HepG2 (cell line): ENCODE results near the gene BSG. TPM values are rescaled to one million over a fixed set of nuclear protein-coding genes. Genes with fewer than 3 reads are reported as not detected.
A peak's percentile ranks its signal among the peaks of the same experiment; 100 is the strongest.

ENCODE experiments used
- ADNP ChIP-seq: sonication (generic); formaldehyde crosslinking; IDR thresholded peaks from 2 replicates; pipeline ENCODE4 v1.4.0; 2020; ENCODE audit warnings: missing genetic modification reagents
- ARID2 ChIP-seq: sonication (generic); formaldehyde crosslinking; IDR thresholded peaks from 2 replicates; pipeline ENCODE4 v1.8.1; 2022; ENCODE audit warnings: mild to moderate bottlenecking, missing genetic modification reagents, borderline replicate concordance
- CBFB ChIP-seq: sonication (generic); formaldehyde crosslinking; IDR thresholded peaks from 2 replicates; pipeline ENCODE4 v1.4.0; 2020; ENCODE audit warnings: missing genetic modification reagents
- FOXC1 ChIP-seq: sonication (generic); formaldehyde crosslinking; IDR thresholded peaks from 2 replicates; pipeline ENCODE4 v1.8.0; 2022; ENCODE audit warnings: mild to moderate bottlenecking, missing genetic modification reagents, borderline replicate concordance
- GATAD2A ChIP-seq: IDR thresholded peaks from 2 replicates; pipeline ENCODE4 v1.6.1; 2016
- HNRNPH1 ChIP-seq: fragments of 200-400 bp; formaldehyde crosslinking; optimal IDR thresholded peaks from 2 replicates; pipeline ENCODE3; 2017; ENCODE audit warnings: mild to moderate bottlenecking, low read depth, low read length
- KLF11 ChIP-seq: IDR thresholded peaks from 2 replicates; pipeline ENCODE4 v1.6.1; 2016; ENCODE audit warnings: missing compliant biosample characterization
- MXI1 ChIP-seq: IDR thresholded peaks from 3 replicates; pipeline ENCODE4 v1.6.1; 2012; ENCODE audit warnings: low read depth, low read length, inconsistent platforms, borderline replicate concordance
- NR3C1 ChIP-seq: sonication (generic); formaldehyde crosslinking; IDR thresholded peaks from 2 replicates; pipeline ENCODE4 v1.4.0; 2020; ENCODE audit warnings: missing genetic modification reagents
- PRMT3 ChIP-seq: sonication (generic); formaldehyde crosslinking; IDR thresholded peaks from 2 replicates; pipeline ENCODE4 v1.8.1; 2022; ENCODE audit warnings: low read depth, mild to moderate bottlenecking, moderate library complexity, missing genetic modification reagents, borderline replicate concordance
- SAP130 ChIP-seq: IDR thresholded peaks from 2 replicates; pipeline ENCODE4 v1.6.1; 2016; ENCODE audit warnings: low read depth
- TARDBP ChIP-seq: sonication (generic); formaldehyde crosslinking; IDR thresholded peaks from 2 replicates; pipeline ENCODE4 v1.8.0; 2022; ENCODE audit warnings: mild to moderate bottlenecking, missing genetic modification reagents
- WIZ ChIP-seq: sonication (generic); formaldehyde crosslinking; IDR thresholded peaks from 2 replicates; pipeline ENCODE4 v1.5.1; 2020; ENCODE audit warnings: mild to moderate bottlenecking, missing genetic modification reagents
- ZNF253 ChIP-seq: sonication (generic); formaldehyde crosslinking; IDR thresholded peaks from 2 replicates; pipeline ENCODE4 v1.8.0; 2022; ENCODE audit warnings: mild to moderate bottlenecking, missing genetic modification reagents, borderline replicate concordance
- ZNF343 ChIP-seq: sonication (generic); formaldehyde crosslinking; IDR thresholded peaks from 2 replicates; pipeline ENCODE4 v1.4.0; 2020; ENCODE audit warnings: mild to moderate bottlenecking, missing genetic modification reagents
- ZNF572 ChIP-seq: sonication (generic); formaldehyde crosslinking; IDR thresholded peaks from 2 replicates; pipeline ENCODE4 v1.5.1; 2020; ENCODE audit warnings: mild to moderate bottlenecking, missing genetic modification reagents
- ZNF83 ChIP-seq: sonication (generic); formaldehyde crosslinking; IDR thresholded peaks from 2 replicates; pipeline ENCODE4 v1.4.0; 2020; ENCODE audit warnings: missing genetic modification reagents, mild to moderate bottlenecking, borderline replicate concordance
- polyA plus RNA-seq, 8 experiments: library from polyadenylated mRNA; depleted of rRNA in 3 of 8; stranded (reverse) in 7 of 8; unstranded in 1 of 8; fragments of >200 nt; fragmentation: Illumina TruSeq in 4 of 8; extraction: Trizol in 4 of 8; gene quantifications; 2 replicates each; pipeline versions ENCODE4 v1.2.1 to v1.2.3, GENCODE V29; 2011 to 2016; ENCODE audit warnings: low read depth in 4 of 8, missing spikeins in 1 of 8, mixed read lengths in 1 of 8; ENCODE audit not compliant: insufficient read depth in 1 of 8
- total RNA-seq, 5 experiments: library from RNA; depleted of rRNA; stranded (reverse); fragments of >200 nt; fragmentation: Illumina TruSeq; extraction: Trizol; gene quantifications; 2 replicates each; pipeline ENCODE4 v1.2.3, GENCODE V29; 2016; ENCODE audit warnings: low read depth in 1 of 5
- TF ChIP-seq, protein P1 (sequence below): sonication (generic); formaldehyde crosslinking; IDR thresholded peaks from 2 replicates; pipeline ENCODE4 v1.5.0; 2020; ENCODE audit warnings: missing genetic modification reagents, mild to moderate bottlenecking, borderline replicate concordance
- TF ChIP-seq, protein P2 (sequence below): IDR thresholded peaks from 2 replicates; pipeline ENCODE4 v1.6.1; 2016; ENCODE audit warnings: missing compliant biosample characterization, missing genetic modification reagents, borderline replicate concordance
- TF ChIP-seq, protein P3 (sequence below): sonication (generic); formaldehyde crosslinking; IDR thresholded peaks from 2 replicates; pipeline ENCODE4 v1.4.0; 2020; ENCODE audit warnings: missing genetic modification reagents; ENCODE audit errors: not compliant biosample characterization
- TF ChIP-seq, protein P4 (sequence below): sonication (generic); IDR thresholded peaks from 2 replicates; pipeline ENCODE4 v1.6.1; 2016; ENCODE audit warnings: low read depth, borderline replicate concordance
- TF ChIP-seq, protein P5 (sequence below): sonication (generic); formaldehyde crosslinking; IDR thresholded peaks from 2 replicates; pipeline ENCODE4 v1.8.0; 2022; ENCODE audit warnings: mild to moderate bottlenecking, missing genetic modification reagents; ENCODE audit not compliant: insufficient replicate concordance

The BSG gene
- total and polyA plus RNA-seq, 2 of the 13 experiments (the other 11 are each of a cell fraction or from before 2014, with no cell fraction given), result 309 to 754 TPM

DNA sequence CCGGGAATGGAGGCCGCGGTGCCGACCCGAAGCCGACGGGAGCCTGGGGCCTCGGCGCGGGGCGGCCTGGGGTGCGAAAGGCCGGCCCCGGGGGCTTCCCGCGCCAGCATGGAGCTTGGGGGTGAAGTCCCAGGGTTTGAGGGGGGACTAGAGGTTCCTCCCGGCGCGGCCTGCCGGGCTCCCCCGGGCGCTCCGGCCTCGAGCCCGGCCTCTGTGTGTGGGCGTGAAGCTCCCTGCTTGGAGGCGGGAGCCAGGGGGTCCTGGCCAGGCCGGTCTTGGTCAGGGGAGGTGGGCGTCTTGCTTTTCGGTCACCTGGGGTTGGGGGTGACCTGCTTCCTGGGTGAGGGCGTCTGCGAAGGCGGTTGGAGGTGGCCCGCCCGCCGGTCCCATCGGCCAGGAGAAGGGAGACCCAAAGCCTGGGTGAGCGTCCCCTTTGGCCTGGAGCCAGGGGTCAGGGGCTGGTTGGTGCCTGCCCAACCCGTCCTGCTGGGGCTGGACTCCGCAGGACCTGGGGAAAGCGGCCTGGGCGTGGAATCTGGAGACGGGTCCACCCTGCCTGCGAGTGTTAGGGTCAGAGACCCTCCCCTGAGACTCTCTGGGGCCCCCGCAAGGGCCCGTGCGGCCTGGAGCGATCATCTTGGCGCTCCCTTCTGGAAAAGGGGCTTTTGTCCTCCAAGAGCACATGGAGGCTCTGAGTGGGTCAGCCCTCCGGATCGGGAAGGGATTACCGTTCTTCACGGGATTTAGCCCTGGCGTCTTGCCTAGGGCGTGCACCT lies 535 bp downstream of the BSG start (continued):
- TF ChIP-seq, protein P1, sequence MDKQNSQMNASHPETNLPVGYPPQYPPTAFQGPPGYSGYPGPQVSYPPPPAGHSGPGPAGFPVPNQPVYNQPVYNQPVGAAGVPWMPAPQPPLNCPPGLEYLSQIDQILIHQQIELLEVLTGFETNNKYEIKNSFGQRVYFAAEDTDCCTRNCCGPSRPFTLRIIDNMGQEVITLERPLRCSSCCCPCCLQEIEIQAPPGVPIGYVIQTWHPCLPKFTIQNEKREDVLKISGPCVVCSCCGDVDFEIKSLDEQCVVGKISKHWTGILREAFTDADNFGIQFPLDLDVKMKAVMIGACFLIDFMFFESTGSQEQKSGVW (CRISPR knock-in tag), result no peak
- TF ChIP-seq SAP130 (CRISPR knock-in tag), result no peak; the same call in 1 of the 2 replicates
- TF ChIP-seq ZNF572 (CRISPR knock-in tag), result no peak
- no peak for TF ChIP-seq FOXC1
- TF ChIP-seq, protein P2, sequence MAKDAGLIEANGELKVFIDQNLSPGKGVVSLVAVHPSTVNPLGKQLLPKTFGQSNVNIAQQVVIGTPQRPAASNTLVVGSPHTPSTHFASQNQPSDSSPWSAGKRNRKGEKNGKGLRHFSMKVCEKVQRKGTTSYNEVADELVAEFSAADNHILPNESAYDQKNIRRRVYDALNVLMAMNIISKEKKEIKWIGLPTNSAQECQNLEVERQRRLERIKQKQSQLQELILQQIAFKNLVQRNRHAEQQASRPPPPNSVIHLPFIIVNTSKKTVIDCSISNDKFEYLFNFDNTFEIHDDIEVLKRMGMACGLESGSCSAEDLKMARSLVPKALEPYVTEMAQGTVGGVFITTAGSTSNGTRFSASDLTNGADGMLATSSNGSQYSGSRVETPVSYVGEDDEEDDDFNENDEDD, result no peak
- TF ChIP-seq TARDBP (CRISPR knock-in tag), result no peak
- TF ChIP-seq ADNP (CRISPR knock-in tag), result no peak
- TF ChIP-seq WIZ (CRISPR knock-in tag), result no peak
- no peak for TF ChIP-seq KLF11 (CRISPR knock-in tag)
- TF ChIP-seq PRMT3 (CRISPR knock-in tag), result no peak
- TF ChIP-seq ZNF343, result 0 out of 2 replicates have a peak, but pooled peaks have one; percentile 55
- no peak for TF ChIP-seq ZNF83
- TF ChIP-seq, protein P3, sequence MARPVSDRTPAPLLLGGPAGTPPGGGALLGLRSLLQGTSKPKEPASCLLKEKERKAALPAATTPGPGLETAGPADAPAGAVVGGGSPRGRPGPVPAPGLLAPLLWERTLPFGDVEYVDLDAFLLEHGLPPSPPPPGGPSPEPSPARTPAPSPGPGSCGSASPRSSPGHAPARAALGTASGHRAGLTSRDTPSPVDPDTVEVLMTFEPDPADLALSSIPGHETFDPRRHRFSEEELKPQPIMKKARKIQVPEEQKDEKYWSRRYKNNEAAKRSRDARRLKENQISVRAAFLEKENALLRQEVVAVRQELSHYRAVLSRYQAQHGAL (CRISPR knock-in tag), result no peak
- no peak for TF ChIP-seq ZNF253 (CRISPR knock-in tag)
- TF ChIP-seq, protein P4, sequence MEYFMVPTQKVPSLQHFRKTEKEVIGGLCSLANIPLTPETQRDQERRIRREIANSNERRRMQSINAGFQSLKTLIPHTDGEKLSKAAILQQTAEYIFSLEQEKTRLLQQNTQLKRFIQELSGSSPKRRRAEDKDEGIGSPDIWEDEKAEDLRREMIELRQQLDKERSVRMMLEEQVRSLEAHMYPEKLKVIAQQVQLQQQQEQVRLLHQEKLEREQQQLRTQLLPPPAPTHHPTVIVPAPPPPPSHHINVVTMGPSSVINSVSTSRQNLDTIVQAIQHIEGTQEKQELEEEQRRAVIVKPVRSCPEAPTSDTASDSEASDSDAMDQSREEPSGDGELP, result no peak
- TF ChIP-seq CBFB (CRISPR knock-in tag), result no peak
- no peak for TF ChIP-seq GATAD2A (CRISPR knock-in tag)
- TF ChIP-seq MXI1, result no peak
- no peak for TF ChIP-seq ARID2 (CRISPR knock-in tag)
- no peak for TF ChIP-seq NR3C1
- TF ChIP-seq, protein P5, sequence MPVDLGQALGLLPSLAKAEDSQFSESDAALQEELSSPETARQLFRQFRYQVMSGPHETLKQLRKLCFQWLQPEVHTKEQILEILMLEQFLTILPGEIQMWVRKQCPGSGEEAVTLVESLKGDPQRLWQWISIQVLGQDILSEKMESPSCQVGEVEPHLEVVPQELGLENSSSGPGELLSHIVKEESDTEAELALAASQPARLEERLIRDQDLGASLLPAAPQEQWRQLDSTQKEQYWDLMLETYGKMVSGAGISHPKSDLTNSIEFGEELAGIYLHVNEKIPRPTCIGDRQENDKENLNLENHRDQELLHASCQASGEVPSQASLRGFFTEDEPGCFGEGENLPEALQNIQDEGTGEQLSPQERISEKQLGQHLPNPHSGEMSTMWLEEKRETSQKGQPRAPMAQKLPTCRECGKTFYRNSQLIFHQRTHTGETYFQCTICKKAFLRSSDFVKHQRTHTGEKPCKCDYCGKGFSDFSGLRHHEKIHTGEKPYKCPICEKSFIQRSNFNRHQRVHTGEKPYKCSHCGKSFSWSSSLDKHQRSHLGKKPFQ (CRISPR knock-in tag), result no peak
- TF ChIP-seq HNRNPH1, result no peak
